NCI-H446 treated with DMSO at 0.1 percent for 48 hours (cell line): ENCODE measurements around the gene SOCS6.

Experiments used
- DNase-seq: peaks from one replicate; lab custom pipeline; 2025; lab: John Stamatoyannopoulos, UW

Gene SOCS6

GRCh38 chr18:70289351-70290312 is 787 bp downstream of the SOCS6 start:
- DNase-seq = no peak

GRCh38 chr18:70290482-70291294 is 1.8 kb downstream of the SOCS6 start:
- DNase-seq = no peak

- DNase-seq = no peak
Measured at GRCh38 chr18:70291295-70291574, 2.4 kb downstream of the SOCS6 start.

- no peak for DNase-seq
Measured at GRCh38 chr18:70292628-70293027, 3.8 kb downstream of the SOCS6 start.

GRCh38 chr18:70293166-70293565 is 4.3 kb downstream of the SOCS6 start:
- DNase-seq = no peak

- DNase-seq = no peak
Measured at GRCh38 chr18:70294471-70295191, 5.8 kb downstream of the SOCS6 start.

- no peak for DNase-seq
Measured at GRCh38 chr18:70295192-70296188, 6.6 kb downstream of the SOCS6 start.

- DNase-seq = no peak
Measured at GRCh38 chr18:70296289-70296688, 7.4 kb downstream of the SOCS6 start.

GRCh38 chr18:70296781-70297180 is 7.9 kb downstream of the SOCS6 start:
- no peak for DNase-seq

- no peak for DNase-seq
Measured at GRCh38 chr18:70299393-70299792, 10.5 kb downstream of the SOCS6 start.

- DNase-seq = no peak
Measured at GRCh38 chr18:70301667-70302066, 12.8 kb downstream of the SOCS6 start.

- no peak for DNase-seq
Measured at GRCh38 chr18:70308555-70309294, 19.9 kb downstream of the SOCS6 start.

GRCh38 chr18:70310560-70311320 is 21.9 kb downstream of the SOCS6 start:
- no peak for DNase-seq

GRCh38 chr18:70311726-70312125 is 22.9 kb downstream of the SOCS6 start:
- no peak for DNase-seq

- no peak for DNase-seq
Measured at GRCh38 chr18:70313640-70314039, 24.8 kb downstream of the SOCS6 start.

- no peak for DNase-seq
Measured at GRCh38 chr18:70314151-70314782, 25.4 kb downstream of the SOCS6 start.

- no peak for DNase-seq
Measured at GRCh38 chr18:70319187-70319586, 30.3 kb downstream of the SOCS6 start.

GRCh38 chr18:70321616-70322015 is 32.8 kb downstream of the SOCS6 start:
- DNase-seq = no peak

GRCh38 chr18:70322385-70322784 is 33.5 kb downstream of the SOCS6 start:
- no peak for DNase-seq
